GM19438 (cell line): Measurements from ENCODE around the gene TRAF3.
"Not testable (repeated sequence)": the region's sequence is repeated elsewhere in the genome, so short reads cannot be mapped to it uniquely, and the experiment has no call there.

Experiments
- ATAC-seq: cut with Tn5 transposase; IDR thresholded peaks from one replicate; pipeline ENCODE4 v1.9.1; 2021; ENCODE audit warnings: low read depth; ENCODE audit not compliant: unreplicated experiment

The TRAF3 gene

GRCh38 chr14:102917469-102918211 is 140.4 kb downstream of the TRAF3 start:
- no peak for ATAC-seq

DNA sequence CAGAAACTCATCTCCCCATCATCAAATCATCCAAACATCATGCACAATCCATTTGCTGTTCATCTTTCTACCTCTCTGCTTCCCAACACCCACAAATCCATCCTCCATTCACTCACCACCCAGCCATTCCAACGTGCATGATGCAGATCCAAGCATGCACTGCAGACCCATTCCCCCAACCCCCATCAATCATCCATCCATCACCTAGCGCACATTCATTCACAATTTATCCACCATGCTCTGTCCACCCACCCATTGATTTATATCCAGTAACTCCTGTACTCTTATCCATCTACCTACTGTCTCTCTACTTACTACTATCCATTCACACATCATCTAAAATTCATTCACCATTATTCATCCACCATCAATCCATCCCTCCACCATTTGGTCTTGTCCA is 141.2 kb downstream of the TRAF3 start:
- ATAC-seq = no peak

- ATAC-seq = no peak
Measured at GRCh38 chr14:102920273-102920997, 143.2 kb downstream of the TRAF3 start.

- no peak for ATAC-seq
Measured at GRCh38 chr14:102920998-102921304, 143.7 kb downstream of the TRAF3 start.

GRCh38 chr14:102922490-102923200 is 145.4 kb downstream of the TRAF3 start, which contains the start of gene AMN:
Gene AMN, plus strand, starts transcription at chr14:102922663. Its CDS starts 26 bp downstream, at chr14:102922689.
- no peak for ATAC-seq

DNA sequence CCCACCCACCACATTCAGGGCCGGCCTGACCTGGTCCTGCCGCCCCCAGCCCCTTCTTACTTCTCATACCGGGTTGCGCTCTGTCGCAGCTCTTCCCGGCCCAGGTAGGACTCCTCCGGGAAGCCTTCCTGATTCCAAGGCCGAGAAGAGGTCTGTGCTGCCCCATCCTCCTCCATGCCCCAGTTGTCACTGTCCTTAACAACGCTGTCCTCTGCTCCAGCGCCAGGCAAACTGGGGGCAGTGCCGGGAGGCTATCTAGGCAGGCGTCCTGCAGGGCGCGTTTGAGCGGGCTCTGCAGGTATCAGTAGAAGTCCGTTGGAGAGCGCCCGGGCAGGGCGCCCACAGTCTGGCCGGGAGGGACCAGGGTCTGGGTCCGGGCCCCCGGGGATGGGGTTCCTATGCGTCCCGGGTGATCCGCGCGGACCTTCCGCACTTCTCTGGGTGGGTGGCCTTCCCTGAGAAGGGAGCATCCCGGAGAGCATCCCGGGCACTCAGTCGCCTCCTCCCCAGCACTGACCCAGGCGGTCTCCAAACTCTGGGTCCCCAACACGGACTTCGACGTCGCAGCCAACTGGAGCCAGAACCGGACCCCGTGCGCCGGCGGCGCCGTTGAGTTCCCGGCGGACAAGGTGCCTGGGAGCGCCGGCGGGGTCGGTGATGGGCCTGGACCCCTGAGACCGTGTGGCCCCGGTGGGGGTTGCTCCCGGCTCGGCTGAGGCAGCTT is 146.1 kb downstream of the TRAF3 start:
- ATAC-seq = no peak

GRCh38 chr14:102923925-102924486 is 146.8 kb downstream of the TRAF3 start:
- ATAC-seq = no peak

- ATAC-seq = no peak
Measured at GRCh38 chr14:102924632-102925588, 147.7 kb downstream of the TRAF3 start.

DNA sequence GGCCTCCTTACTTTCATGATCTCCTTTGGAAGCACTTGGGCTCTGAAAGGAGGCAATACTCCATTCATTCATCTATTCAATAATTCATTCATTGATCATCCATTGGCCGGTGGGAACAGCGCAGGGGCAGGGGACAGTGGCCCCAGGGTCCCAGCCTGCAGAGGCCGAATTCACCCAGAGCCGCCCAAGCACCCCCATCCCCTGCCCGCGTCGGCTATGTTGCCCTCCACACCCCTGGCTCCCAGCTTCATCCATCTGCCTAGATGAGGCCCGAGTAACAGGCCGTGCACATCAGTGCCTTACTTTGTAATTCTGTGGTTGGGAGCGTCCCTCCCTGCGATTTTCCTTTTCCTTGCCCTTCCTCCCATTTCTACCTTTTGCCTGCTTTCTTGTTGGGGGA is 148.4 kb downstream of the TRAF3 start:
- no peak for ATAC-seq

DNA sequence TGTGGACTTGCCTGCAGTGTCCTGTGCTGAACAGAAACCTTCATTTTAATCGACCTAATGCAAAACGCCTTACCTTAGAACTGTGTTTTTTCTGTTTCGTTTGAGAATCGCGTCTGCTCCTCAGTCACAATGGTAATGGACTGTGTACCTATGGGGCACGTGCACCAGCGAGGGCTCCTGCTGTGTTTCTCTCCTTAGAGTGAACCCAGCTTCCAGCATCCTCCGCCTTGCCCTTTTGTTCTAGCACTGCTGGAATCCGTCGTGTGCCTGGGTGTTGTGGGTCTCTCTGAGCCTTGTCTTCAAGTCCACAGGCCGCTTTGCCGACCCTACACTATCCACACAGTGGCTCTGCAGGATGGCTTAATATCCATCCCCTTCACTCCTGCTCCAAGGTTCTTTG is 148.9 kb downstream of the TRAF3 start:
- ATAC-seq = no peak

DNA sequence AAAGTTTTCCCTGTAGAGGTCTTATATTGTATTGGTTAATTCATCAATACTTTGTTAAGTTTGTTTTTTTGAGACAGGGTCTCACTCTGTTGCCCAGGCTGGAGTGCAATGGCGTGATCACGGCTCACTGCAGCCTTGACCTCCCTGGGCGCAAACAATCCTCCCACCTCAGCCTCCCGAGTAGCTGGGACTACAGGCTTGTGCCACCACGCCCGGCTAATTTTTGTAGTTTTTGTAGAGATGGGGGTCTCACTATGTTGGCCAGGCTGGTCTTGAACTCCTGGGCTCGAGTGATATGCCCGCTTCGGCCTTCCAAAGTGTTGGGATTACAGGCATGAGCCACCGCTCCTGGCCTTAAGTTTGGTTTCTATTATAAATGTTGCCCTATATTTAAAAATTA is 149.6 kb downstream of the TRAF3 start:
- ATAC-seq = not testable (repeated sequence)

DNA sequence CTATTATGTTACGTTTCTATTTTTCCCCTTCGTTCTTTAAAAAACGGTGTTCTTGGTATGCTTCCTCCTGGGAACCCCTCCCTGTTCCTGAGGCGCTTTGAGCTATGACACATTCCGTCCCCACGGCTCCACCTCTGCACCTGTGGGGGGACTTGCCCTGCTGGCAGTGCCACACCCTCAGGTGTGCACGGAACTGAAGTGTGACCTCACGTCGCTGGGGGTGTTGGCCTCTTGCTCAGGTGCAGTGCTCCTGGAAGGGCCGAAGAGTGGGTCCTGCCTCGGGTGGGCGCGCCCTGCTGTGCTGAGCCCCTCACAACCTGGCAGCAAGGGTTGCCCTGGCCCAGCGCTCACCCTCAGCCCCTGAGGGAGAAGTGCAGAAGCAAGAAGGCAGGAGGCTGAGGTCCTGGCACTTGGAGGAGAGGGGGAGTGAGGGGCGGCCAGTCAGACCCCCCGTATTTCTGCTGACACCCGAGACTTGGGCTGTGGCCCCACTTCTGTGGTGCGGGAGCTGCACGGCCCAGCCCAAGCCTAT is 150.2 kb downstream of the TRAF3 start:
- no peak for ATAC-seq

DNA sequence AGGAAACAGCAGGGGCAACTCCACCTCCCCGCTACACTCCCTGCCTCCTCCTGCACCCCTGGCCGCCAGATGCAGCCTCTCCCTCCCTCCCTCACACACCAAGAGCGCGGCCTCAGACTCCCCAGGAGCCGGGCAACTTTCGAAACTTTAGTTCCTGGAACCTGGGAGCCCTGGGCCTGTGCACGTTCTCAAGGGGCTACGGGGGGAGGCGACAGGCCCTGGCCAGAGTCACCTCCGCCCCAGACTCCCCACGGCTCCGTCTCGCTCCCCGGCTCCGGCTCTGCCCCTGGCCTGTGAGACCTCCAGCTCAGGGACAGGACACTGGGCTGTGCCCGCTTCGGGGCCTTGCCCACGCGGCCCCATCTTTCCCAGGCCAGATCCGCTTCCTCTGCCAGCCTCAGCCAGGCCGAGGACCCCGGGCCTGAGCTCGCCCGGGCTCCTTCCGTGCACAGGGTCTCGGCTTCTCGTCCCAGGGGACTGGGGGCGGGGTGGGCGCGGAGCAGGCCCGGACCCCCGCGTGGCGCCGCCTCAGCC is 150.7 kb downstream of the TRAF3 start:
- peak; percentile 19 for ATAC-seq

GRCh38 chr14:102928412-102929240 is 151.4 kb downstream of the TRAF3 start:
- ATAC-seq = peak; percentile 61

GRCh38 chr14:102929241-102930137 is 152.2 kb downstream of the TRAF3 start:
- ATAC-seq = no peak

DNA sequence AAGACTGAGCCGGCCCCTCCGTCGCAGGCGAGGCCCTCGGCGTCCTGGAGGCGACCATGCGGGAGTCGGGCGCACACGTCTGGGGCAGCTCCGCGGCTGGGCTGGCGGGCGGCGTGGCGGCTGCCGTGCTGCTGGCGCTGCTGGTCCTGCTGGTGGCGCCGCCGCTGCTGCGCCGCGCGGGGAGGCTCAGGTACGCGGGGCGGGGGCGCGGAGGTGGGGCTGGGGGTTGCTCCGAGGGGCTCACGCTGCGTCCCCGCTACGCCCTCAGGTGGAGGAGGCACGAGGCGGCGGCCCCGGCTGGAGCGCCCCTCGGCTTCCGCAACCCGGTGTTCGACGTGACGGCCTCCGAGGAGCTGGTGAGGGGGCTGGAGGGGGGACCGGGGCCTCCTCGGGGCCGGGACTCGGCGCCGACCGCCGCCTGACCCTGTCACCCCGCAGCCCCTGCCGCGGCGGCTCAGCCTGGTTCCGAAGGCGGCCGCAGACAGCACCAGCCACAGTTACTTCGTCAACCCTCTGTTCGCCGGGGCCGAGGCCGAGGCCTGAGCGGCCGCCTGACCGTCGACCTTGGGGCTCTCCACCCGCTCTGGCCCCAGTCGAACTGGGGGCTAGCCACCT is 153.0 kb downstream of the TRAF3 start:
- ATAC-seq = no peak
